HepG2 (cell line): Measurements from ENCODE around the gene TACC3. TPM values are rescaled to one million over a fixed set of nuclear protein-coding genes. Genes with fewer than 3 reads are reported as not detected.

ENCODE experiments used
- ATF7-NPFF ChIP-seq: sonication (generic); formaldehyde crosslinking; IDR thresholded peaks from 2 replicates; pipeline ENCODE4 v1.8.1; 2023; ENCODE audit warnings: mild to moderate bottlenecking, low read depth, missing genetic modification reagents, moderate library complexity
- CBX1 ChIP-seq: IDR thresholded peaks from one replicate; pipeline ENCODE4 v1.6.1; 2016; ENCODE audit warnings: antibody characterized with exemption, low read depth
- HOXA5 ChIP-seq: sonication (generic); formaldehyde crosslinking; IDR thresholded peaks from 2 replicates; pipeline ENCODE4 v1.4.0; 2020; ENCODE audit warnings: missing genetic modification reagents
- HOXA9 ChIP-seq: sonication (generic); formaldehyde crosslinking; IDR thresholded peaks from 2 replicates; pipeline ENCODE4 v1.8.1; 2022; ENCODE audit warnings: missing genetic modification reagents, mild to moderate bottlenecking, moderate library complexity, borderline replicate concordance
- KAT8 ChIP-seq: IDR thresholded peaks from 2 replicates; pipeline ENCODE4 v1.6.1; 2016; ENCODE audit warnings: missing genetic modification reagents, missing compliant biosample characterization
- SP5 ChIP-seq: IDR thresholded peaks from 2 replicates; pipeline ENCODE4 v1.6.1; 2016; ENCODE audit warnings: low read depth, borderline replicate concordance
- TCF7 ChIP-seq: sonication (generic); IDR thresholded peaks from 2 replicates; pipeline ENCODE4 v1.6.1; 2016; ENCODE audit warnings: antibody characterized with exemption, low read depth
- ZBTB21 ChIP-seq: sonication (generic); formaldehyde crosslinking; IDR thresholded peaks from 2 replicates; pipeline ENCODE4 v1.4.0; 2020; ENCODE audit warnings: missing genetic modification reagents
- ZNF558 ChIP-seq: sonication (generic); formaldehyde crosslinking; IDR thresholded peaks from 2 replicates; pipeline ENCODE4 v1.9.0; 2022; ENCODE audit warnings: mild to moderate bottlenecking, missing genetic modification reagents, borderline replicate concordance
- polyA plus RNA-seq, 8 experiments: library from polyadenylated mRNA; depleted of rRNA in 3 of 8; stranded (reverse) in 7 of 8; unstranded in 1 of 8; fragments of >200 nt; fragmentation: Illumina TruSeq in 4 of 8; extraction: Trizol in 4 of 8; gene quantifications; 2 replicates each; pipeline versions ENCODE4 v1.2.1 to v1.2.3, GENCODE V29; 2011 to 2016; ENCODE audit warnings: low read depth in 4 of 8, missing spikeins in 1 of 8, mixed read lengths in 1 of 8; ENCODE audit not compliant: insufficient read depth in 1 of 8
- total RNA-seq, 5 experiments: library from RNA; depleted of rRNA; stranded (reverse); fragments of >200 nt; fragmentation: Illumina TruSeq; extraction: Trizol; gene quantifications; 2 replicates each; pipeline ENCODE4 v1.2.3, GENCODE V29; 2016; ENCODE audit warnings: low read depth in 1 of 5
- TF ChIP-seq, protein P1 (sequence below): sonication (generic); formaldehyde crosslinking; IDR thresholded peaks from 2 replicates; pipeline ENCODE4 v1.9.0; 2021; ENCODE audit warnings: missing genetic modification reagents, mild to moderate bottlenecking, borderline replicate concordance
- TF ChIP-seq, protein P2 (sequence below): sonication (generic); formaldehyde crosslinking; IDR thresholded peaks from 2 replicates; pipeline ENCODE4 v1.4.0; 2020; ENCODE audit warnings: missing genetic modification reagents
- TF ChIP-seq, protein P3 (sequence below): sonication (generic); formaldehyde crosslinking; IDR thresholded peaks from 2 replicates; pipeline ENCODE4 v1.8.0; 2022; ENCODE audit warnings: mild to moderate bottlenecking, missing genetic modification reagents; ENCODE audit not compliant: insufficient replicate concordance
- TF ChIP-seq, protein P4 (sequence below): sonication (generic); formaldehyde crosslinking; IDR thresholded peaks from 2 replicates; pipeline ENCODE4 v1.5.0; 2020; ENCODE audit warnings: missing genetic modification reagents, mild to moderate bottlenecking, borderline replicate concordance
- TF ChIP-seq, protein P5 (sequence below): sonication (generic); formaldehyde crosslinking; IDR thresholded peaks from 2 replicates; pipeline ENCODE4 v1.9.0; 2021; ENCODE audit warnings: missing genetic modification reagents, borderline replicate concordance
- TF ChIP-seq, protein P6 (sequence below): sonication (generic); formaldehyde crosslinking; IDR thresholded peaks from 2 replicates; pipeline ENCODE4 v1.5.0; 2020; ENCODE audit warnings: missing genetic modification reagents
- TF ChIP-seq, protein P7 (sequence below): sonication (generic); formaldehyde crosslinking; IDR thresholded peaks from 2 replicates; pipeline ENCODE4 v1.4.0; 2020; ENCODE audit warnings: missing genetic modification reagents

Gene TACC3
- total and polyA plus RNA-seq, 2 of the 13 experiments (the other 11 are each of a cell fraction or from before 2014, with no cell fraction given), result 20.3 to 21.2 TPM

DNA sequence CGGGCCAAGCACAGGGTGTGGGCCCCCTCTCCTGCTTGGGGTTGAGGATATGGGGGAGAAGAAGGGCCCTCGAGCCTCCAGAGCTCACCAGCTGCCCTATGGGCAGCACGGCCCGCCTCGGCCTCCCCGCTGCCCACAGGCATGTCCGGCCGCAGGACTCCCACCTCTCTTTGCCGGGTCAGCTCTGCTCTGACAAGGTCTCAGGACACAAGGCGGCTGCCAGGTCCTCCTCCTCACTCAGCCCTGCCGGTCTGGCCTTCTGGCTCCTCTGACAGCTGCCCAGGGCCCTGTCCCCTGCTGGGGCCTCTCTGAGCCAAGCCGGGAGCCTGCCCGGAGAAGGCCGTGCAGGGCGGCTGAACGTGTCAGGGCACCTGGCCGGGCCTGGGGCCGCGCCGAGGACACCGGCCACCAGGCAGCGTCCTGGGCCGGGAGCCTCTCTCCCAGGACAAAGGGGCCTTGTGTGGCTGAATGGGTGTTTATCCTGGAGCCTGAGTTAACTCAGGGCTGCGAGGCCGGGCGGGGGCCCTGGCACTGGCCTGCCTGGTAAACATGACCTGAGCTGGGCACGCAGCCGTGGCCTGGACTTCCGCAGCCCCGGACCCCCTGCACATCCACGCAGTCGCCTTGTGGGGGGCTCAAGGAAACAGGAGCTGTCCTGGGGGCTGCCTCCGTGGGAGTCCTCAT lies 25.7 kb downstream of the TACC3 start (continued):
- TF ChIP-seq, protein P1, sequence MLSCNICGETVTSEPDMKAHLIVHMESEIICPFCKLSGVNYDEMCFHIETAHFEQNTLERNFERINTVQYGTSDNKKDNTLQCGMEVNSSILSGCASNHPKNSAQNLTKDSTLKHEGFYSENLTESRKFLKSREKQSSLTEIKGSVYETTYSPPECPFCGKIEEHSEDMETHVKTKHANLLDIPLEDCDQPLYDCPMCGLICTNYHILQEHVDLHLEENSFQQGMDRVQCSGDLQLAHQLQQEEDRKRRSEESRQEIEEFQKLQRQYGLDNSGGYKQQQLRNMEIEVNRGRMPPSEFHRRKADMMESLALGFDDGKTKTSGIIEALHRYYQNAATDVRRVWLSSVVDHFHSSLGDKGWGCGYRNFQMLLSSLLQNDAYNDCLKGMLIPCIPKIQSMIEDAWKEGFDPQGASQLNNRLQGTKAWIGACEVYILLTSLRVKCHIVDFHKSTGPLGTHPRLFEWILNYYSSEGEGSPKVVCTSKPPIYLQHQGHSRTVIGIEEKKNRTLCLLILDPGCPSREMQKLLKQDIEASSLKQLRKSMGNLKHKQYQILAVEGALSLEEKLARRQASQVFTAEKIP (CRISPR knock-in tag), result no peak
- TF ChIP-seq, protein P2, sequence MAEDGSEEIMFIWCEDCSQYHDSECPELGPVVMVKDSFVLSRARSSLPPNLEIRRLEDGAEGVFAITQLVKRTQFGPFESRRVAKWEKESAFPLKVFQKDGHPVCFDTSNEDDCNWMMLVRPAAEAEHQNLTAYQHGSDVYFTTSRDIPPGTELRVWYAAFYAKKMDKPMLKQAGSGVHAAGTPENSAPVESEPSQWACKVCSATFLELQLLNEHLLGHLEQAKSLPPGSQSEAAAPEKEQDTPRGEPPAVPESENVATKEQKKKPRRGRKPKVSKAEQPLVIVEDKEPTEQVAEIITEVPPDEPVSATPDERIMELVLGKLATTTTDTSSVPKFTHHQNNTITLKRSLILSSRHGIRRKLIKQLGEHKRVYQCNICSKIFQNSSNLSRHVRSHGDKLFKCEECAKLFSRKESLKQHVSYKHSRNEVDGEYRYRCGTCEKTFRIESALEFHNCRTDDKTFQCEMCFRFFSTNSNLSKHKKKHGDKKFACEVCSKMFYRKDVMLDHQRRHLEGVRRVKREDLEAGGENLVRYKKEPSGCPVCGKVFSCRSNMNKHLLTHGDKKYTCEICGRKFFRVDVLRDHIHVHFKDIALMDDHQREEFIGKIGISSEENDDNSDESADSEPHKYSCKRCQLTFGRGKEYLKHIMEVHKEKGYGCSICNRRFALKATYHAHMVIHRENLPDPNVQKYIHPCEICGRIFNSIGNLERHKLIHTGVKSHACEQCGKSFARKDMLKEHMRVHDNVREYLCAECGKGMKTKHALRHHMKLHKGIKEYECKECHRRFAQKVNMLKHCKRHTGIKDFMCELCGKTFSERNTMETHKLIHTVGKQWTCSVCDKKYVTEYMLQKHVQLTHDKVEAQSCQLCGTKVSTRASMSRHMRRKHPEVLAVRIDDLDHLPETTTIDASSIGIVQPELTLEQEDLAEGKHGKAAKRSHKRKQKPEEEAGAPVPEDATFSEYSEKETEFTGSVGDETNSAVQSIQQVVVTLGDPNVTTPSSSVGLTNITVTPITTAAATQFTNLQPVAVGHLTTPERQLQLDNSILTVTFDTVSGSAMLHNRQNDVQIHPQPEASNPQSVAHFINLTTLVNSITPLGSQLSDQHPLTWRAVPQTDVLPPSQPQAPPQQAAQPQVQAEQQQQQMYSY (CRISPR knock-in tag), result 0 out of 2 replicates have a peak, but pooled peaks have one; percentile 47
- peak; percentile 61 for TF ChIP-seq KAT8 (CRISPR knock-in tag)
- no peak for TF ChIP-seq ZNF558 (CRISPR knock-in tag)
- no peak for TF ChIP-seq SP5
- no peak for TF ChIP-seq TCF7
- TF ChIP-seq, protein P3, sequence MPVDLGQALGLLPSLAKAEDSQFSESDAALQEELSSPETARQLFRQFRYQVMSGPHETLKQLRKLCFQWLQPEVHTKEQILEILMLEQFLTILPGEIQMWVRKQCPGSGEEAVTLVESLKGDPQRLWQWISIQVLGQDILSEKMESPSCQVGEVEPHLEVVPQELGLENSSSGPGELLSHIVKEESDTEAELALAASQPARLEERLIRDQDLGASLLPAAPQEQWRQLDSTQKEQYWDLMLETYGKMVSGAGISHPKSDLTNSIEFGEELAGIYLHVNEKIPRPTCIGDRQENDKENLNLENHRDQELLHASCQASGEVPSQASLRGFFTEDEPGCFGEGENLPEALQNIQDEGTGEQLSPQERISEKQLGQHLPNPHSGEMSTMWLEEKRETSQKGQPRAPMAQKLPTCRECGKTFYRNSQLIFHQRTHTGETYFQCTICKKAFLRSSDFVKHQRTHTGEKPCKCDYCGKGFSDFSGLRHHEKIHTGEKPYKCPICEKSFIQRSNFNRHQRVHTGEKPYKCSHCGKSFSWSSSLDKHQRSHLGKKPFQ (CRISPR knock-in tag), result peak; percentile 38
- TF ChIP-seq, protein P4, sequence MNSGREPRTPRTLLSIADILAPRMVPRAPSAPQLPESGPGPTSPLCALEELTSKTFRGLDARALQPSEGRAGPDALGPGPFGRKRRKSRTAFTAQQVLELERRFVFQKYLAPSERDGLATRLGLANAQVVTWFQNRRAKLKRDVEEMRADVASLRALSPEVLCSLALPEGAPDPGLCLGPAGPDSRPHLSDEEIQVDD, result 0 out of 2 replicates have a peak, but pooled peaks have one; percentile 71
- TF ChIP-seq ATF7-NPFF, result 0 out of 2 replicates have a peak, but pooled peaks have one; percentile 25
- peak; percentile 28 for TF ChIP-seq CBX1
- TF ChIP-seq, protein P5, sequence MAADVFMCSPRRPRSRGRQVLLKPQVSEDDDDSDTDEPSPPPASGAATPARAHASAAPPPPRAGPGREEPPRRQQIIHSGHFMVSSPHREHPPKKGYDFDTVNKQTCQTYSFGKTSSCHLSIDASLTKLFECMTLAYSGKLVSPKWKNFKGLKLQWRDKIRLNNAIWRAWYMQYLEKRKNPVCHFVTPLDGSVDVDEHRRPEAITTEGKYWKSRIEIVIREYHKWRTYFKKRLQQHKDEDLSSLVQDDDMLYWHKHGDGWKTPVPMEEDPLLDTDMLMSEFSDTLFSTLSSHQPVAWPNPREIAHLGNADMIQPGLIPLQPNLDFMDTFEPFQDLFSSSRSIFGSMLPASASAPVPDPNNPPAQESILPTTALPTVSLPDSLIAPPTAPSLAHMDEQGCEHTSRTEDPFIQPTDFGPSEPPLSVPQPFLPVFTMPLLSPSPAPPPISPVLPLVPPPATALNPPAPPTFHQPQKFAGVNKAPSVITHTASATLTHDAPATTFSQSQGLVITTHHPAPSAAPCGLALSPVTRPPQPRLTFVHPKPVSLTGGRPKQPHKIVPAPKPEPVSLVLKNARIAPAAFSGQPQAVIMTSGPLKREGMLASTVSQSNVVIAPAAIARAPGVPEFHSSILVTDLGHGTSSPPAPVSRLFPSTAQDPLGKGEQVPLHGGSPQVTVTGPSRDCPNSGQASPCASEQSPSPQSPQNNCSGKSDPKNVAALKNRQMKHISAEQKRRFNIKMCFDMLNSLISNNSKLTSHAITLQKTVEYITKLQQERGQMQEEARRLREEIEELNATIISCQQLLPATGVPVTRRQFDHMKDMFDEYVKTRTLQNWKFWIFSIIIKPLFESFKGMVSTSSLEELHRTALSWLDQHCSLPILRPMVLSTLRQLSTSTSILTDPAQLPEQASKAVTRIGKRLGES, result peak; percentile 69; the same call in 1 of the 2 replicates
- TF ChIP-seq, protein P6, sequence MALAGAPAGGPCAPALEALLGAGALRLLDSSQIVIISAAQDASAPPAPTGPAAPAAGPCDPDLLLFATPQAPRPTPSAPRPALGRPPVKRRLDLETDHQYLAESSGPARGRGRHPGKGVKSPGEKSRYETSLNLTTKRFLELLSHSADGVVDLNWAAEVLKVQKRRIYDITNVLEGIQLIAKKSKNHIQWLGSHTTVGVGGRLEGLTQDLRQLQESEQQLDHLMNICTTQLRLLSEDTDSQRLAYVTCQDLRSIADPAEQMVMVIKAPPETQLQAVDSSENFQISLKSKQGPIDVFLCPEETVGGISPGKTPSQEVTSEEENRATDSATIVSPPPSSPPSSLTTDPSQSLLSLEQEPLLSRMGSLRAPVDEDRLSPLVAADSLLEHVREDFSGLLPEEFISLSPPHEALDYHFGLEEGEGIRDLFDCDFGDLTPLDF (CRISPR knock-in tag), result no peak
- TF ChIP-seq ZBTB21 (CRISPR knock-in tag), result no peak
- TF ChIP-seq, protein P7, sequence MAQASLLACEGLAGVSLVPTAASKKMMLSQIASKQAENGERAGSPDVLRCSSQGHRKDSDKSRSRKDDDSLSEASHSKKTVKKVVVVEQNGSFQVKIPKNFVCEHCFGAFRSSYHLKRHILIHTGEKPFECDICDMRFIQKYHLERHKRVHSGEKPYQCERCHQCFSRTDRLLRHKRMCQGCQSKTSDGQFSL, result 0 out of 2 replicates have a peak, but pooled peaks have one; percentile 52
- TF ChIP-seq HOXA5 (CRISPR knock-in tag), result peak; percentile 85
- TF ChIP-seq HOXA9, result no peak
